ENCODE measurements around the gene NUDT16. TPM values are rescaled to one million over a fixed set of nuclear protein-coding genes. Genes with fewer than 3 reads are reported as not detected.

The NUDT16 gene
- total RNA-seq, 1 donor from 2014 or later, result 41.0 TPM

DNA sequence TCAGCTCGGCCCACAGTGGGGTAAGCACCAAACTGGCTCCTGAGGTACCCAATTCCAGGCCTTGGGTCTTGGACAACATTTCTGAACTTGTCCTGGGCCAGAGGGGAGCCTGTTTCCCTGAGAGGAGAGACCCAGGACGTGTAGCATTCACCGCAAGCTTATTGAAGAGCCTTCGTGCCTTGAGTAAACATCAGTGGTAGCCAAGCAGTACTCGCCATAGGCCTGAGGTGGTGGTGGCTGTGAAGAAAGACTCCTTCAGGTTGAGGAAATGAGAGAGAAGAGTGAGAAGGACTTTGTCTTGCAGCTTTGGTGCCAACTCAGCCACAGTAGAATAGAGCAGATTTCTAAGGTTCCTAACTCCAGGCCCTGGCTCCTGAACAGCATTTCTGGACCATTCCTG is 50.2 kb downstream of the NUDT16 start:
- no peaks in the 10 kb centered on the region for H3K9me3 ChIP-seq
- intact Hi-C loops (cut with DNase I), result no loop called here
- H3K4me1 ChIP-seq, result no peaks in the 10 kb centered on the region
- no peak overlapping the region for H3K4me3 ChIP-seq
- H3K27ac ChIP-seq, result no peak overlapping the region
- no peaks in the 10 kb centered on the region for H3K27me3 ChIP-seq
- TF ChIP-seq, protein P1, sequence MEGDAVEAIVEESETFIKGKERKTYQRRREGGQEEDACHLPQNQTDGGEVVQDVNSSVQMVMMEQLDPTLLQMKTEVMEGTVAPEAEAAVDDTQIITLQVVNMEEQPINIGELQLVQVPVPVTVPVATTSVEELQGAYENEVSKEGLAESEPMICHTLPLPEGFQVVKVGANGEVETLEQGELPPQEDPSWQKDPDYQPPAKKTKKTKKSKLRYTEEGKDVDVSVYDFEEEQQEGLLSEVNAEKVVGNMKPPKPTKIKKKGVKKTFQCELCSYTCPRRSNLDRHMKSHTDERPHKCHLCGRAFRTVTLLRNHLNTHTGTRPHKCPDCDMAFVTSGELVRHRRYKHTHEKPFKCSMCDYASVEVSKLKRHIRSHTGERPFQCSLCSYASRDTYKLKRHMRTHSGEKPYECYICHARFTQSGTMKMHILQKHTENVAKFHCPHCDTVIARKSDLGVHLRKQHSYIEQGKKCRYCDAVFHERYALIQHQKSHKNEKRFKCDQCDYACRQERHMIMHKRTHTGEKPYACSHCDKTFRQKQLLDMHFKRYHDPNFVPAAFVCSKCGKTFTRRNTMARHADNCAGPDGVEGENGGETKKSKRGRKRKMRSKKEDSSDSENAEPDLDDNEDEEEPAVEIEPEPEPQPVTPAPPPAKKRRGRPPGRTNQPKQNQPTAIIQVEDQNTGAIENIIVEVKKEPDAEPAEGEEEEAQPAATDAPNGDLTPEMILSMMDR (IDR thresholded peaks at IDR 0.05), result no peak
- no peaks in the 10 kb centered on the region for H3K36me3 ChIP-seq
- DNase-seq (ENCODE audit: low spot score in 2 of 2), result no peak

DNA sequence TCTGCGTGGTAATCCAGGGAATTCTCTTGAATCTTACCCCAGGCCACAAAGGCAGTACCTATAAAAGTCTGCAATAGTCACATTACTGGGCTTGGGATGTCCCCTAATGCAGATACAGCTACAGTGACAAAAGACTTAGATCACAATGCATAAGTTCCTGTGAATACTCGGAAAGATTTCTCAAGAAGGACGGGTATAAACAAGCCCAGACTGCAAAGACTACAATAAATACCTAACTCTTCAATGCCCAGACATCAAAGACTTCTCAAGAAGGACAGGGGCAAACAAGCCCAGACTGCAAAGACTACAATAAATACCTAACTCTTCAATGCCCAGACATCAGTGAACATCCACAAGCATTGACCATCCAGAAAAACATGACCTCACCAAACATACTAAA is 50.9 kb downstream of the NUDT16 start:
- Histone ChIP-seq H3K9me3 (no peaks in the 10 kb centered on the region), H3K27ac (no peak overlapping the region), H3K4me3 (no peak overlapping the region), H3K36me3 (no peaks in the 10 kb centered on the region), H3K4me1 (no peaks in the 10 kb centered on the region), H3K27me3 (no peaks in the 10 kb centered on the region)
- TF ChIP-seq, protein P1 (IDR thresholded peaks at IDR 0.05), result no peak
- intact Hi-C loops (cut with DNase I), result no loop called here
- no peak for DNase-seq (ENCODE audit: low spot score in 2 of 2)

DNA sequence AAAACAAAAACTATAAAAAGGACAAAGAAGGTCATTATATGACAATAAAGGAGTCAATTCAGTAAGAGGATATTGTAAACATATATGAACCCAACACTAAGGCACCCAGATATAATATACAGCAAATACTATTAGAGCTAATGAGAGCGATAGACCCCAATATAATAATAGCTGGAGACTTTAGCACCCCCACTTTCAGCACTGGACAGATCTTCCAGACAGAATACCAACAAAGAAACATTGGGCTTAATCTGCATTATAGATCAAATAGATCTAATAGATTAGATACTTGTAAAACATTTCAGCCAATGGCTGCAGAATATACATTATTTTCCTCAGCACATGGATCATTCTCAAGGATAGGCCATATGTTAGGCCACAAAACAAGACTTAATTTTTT is 53.4 kb downstream of the NUDT16 start:
- intact Hi-C loops (cut with DNase I), result no loop called here
- no peaks in the 10 kb centered on the region for H3K27me3 ChIP-seq
- DNase-seq (ENCODE audit: low spot score in 2 of 2), result no peak
- H3K4me1 ChIP-seq, result no peaks in the 10 kb centered on the region
- no peaks in the 10 kb centered on the region for H3K9me3 ChIP-seq
- no peak overlapping the region for H3K4me3 ChIP-seq
- TF ChIP-seq, protein P1 (IDR thresholded peaks at IDR 0.05), result no peak
- no peak overlapping the region for H3K27ac ChIP-seq
- no peaks in the 10 kb centered on the region for H3K36me3 ChIP-seq

Other genes starting within 250 kb of the NUDT16 start
- 45.7 TPM for gene MRPL3, start 121.2 kb downstream of the NUDT16 start, total RNA-seq